ENCODE data around the gene SLC6A17. TPM values are rescaled to one million over a fixed set of nuclear protein-coding genes. Genes with fewer than 3 reads are reported as not detected.

The SLC6A17 gene
- total RNA-seq, 1 donor from 2014 or later, result 0.02 TPM

DNA sequence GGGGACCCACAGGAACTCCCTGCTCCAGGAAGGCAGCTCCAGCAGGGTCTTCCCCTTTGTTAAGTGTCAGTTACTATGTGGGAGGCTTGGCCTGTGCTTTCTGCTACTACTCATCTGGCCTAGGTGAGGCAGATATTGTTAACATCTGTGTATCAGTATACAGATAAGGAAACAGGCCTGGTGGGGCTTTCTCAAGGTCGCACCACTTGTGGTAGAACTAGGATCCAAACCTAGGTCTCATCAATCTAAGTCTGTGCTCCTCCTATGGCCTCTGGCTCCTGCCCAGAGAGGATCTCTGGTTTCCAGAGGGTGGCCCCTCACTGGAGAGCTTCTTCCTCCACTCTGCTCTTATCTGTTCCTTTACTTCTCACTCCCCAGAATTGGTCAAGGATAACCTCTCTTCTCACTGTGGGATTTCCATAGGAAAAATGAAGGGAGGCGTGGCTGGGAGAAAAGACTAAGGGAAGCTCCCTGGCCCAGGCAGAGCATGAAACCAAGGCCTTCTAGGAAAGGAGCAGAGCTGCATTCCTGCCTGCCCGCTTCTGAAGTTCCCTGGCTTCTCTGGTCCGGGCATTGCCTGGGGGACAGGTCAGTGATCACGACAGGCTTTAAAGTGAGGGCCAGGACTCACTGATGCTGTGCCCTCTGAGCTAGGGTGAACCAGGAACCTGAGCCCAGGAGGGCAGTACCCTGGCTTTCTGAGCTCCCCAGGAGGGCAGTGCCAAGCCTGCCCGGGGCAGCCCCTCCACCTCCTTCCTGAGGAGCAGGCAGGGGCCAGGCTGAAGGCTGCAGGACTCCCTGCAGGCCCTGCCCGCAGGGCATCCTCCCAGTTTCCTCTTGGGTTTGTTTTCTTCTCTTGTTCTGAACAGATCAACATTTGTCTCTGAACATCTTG is 65.6 kb downstream of the SLC6A17 start:
- intact Hi-C loops (cut with micrococcal nuclease), result no loop called here

DNA sequence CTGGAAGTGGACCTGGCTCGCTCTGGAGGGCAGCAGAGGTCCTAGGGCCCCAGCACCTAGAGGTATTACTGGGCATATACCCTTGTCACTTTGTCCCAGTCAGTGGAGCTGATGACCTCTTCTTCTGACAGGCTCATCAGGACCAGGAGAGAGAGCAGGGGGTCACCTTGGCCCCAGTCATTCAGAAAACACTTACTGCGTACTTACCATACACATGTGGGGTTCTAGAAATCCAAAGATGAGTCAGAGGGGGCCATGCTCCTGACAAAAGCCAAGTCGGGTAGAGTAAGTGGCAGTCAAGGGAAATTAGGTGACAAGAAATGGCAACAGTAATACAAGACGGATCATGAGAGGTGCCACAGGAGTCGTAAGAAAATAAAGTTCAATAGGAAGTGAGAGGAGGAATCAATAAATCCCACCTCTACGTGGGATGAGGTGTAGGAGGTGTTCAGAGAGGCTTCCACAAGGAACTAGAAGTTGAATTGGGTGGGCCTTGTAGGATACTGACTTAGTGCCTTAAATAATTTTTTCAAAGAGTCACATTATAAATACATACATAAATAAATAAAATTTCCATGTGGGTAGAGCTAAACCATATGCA is 66.7 kb downstream of the SLC6A17 start:
- intact Hi-C loops (cut with micrococcal nuclease), result no loop called here

DNA sequence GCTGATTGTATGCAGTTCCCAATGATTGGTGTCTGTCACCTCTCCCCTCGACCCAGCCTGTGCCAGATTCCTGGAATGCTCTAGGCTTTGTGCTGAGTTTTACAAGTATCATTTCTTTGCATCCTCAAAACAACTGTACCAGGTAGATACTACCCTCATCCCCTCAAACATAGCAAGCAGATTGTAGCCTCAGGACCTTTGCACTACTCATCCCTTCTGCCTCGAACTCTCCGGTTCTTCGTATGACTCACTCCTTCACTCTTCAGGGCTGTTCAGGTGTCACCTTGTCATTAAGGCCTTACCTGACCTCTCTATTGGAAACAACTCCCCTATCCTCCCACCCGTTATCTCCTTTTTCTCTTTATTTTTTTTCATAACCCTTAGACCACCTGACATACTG is 67.8 kb downstream of the SLC6A17 start:
- intact Hi-C loops (cut with micrococcal nuclease), result no loop called here

DNA sequence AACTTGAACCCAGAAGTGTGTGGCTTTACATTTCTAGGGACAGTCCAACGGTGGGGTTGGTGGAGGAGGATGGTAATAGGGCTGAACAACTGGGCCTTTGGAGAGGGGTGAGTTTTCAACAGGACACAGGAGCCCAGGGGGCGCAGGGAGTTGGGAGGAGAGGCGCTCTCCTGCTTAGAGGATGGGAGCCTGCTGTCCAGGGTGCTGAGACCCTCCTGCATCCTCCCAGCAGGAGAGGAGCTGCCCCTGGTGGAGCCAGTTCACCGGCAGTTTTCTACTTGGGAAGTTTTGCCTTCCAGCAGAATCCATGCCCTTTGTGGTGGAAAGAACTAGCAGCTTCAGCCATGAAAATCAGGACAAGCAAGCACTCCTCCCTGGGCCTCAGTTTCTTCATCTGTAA is 68.4 kb downstream of the SLC6A17 start:
- intact Hi-C loops (cut with micrococcal nuclease), result no loop called here

DNA sequence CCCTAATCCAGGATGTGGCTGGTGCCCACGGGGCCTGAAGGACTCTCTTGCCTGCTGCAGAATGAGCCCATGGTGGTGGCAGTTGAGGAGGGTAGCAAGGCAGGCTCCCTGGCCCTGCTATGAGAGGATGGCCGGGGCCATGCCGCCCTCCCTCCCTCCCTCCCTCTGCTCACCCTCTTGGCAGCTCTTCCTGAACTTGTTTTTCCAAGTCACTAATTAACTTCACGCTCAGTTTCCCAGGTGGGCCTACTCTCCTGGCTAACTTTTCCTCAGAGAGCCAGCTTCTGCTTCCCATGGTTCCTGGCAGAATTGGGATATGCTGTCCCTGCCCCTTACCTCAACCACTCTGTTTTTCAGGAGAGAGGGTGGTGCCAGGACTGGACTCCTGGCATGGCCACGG is 70.0 kb downstream of the SLC6A17 start:
- intact Hi-C loops (cut with micrococcal nuclease), result no loop called here

DNA sequence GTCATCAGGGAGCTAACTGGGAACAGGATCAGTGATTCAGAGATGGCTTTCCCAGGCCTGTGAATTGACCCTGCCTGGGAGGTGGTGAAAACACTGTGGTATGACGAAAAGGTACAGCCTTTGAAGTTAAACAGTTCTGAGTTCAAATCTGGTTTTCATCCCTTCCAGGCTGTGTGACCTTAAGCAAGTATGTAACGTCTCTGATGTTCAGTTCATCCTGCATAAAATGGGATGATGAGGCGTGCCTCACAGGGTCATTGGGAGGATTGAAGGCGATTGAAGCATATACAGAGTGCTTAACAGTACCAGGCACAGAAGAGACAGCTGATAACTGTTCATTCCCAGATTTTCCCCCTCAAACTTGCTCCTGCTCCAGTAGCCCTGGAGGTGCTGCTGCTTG is 70.8 kb downstream of the SLC6A17 start:
- intact Hi-C loops (cut with micrococcal nuclease), result no loop called here

DNA sequence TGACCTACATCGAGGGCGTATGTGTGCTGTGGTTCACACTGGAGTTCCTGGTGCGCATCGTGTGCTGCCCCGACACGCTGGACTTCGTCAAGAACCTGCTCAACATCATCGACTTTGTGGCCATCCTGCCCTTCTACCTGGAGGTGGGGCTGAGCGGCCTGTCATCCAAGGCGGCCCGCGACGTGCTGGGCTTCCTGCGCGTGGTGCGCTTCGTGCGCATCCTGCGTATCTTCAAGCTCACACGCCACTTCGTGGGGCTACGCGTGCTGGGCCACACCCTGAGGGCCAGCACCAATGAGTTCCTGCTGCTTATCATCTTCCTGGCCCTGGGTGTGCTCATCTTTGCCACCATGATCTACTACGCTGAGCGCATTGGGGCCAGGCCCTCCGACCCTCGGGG is 72.8 kb downstream of the SLC6A17 start:
- intact Hi-C loops (cut with micrococcal nuclease), result no loop called here

DNA sequence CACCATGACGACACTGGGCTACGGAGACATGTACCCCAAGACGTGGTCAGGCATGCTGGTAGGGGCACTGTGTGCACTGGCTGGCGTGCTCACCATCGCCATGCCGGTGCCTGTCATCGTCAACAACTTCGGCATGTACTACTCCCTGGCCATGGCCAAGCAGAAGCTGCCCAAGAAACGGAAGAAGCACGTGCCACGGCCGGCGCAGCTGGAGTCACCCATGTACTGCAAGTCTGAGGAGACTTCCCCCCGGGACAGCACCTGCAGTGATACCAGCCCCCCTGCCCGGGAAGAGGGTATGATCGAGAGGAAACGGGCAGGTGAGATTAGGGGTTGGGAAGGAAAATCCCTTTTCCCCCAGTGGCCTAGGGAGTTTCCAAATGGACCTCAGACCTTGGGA is 73.3 kb downstream of the SLC6A17 start:
- intact Hi-C loops (cut with micrococcal nuclease), result no loop called here

DNA sequence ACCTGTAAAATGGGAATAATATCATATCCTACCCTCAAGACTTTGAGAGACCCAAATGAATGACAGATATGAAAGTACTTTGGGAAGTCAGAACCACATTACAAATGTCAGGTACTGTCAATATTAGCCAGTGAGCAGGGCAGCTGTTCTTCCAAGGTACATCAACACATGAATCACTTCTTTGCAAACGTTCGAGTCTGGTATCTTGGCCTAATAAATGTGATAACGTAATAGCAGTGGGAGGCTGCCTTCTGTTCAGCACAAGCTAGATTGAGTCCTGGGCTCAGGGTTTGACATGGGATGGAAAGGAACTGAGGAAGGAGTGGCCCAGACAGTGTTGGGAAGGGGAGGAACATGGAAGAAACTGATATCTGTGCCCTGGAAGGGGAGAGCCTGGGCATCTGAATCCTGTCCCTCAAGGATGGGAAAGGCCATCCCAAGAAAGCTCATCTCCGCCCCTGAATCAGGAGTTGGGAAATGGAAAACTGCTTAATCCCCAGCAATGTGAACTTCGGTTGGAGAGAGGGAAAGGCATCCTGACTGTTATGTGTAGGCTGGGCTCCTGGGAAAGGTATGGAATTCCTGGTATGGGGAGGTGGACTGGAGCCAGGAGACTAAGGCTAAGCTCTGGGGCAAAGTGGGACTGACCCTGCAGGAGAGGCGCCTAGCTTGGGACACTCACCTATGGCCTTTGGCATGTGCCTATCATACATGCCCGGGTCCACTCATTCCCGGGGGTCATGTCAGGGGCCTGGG is 74.1 kb downstream of the SLC6A17 start:
- intact Hi-C loops (cut with micrococcal nuclease), result no loop called here

DNA sequence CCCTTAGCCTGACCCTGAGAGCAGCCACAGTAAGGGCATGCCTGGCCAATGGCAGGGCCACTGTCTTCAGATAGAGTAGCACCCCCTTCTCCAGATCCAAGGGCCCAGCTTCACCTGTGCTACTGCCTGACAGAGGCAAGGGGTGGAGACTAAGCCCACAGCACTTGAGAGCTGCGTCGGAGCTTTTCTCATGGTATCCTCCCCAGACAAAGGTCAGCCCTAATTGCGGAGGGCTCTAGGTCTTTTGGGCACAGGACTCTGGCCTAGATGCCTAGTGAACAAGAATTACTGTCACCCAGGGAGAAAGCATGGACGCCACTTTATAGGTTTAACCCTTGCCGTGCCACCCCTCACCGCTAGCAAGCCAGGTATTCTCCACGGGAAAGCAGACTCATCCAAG is 74.9 kb downstream of the SLC6A17 start:
- intact Hi-C loops (cut with micrococcal nuclease), result no loop called here

DNA sequence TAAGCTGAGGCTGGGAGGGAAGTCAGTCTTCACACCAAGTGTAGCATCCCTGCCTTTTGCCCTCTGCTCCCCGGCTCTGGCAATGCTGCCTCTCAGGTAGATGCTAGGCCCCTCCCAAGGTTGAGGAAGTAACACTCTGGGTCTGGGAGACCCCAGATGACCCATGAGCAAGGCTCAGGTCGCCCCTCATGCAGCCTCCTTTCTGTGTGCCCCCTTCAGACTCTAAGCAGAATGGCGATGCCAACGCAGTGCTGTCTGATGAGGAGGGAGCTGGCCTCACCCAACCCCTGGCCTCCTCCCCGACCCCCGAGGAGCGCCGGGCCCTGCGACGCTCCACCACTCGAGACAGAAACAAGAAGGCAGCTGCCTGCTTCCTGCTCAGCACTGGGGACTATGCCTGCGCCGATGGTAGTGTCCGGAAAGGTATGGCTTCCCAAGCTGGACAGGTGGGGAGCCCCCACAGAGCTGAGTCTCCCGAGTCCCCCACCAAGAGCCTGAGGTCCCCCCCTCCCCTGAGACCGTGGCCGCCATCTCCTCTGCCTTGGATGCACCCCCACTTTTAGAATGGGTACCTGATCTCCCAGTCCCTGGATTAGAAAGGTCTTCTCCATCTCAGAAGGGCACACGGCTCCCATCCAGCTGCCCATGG is 75.6 kb downstream of the SLC6A17 start:
- intact Hi-C loops (cut with micrococcal nuclease), result no loop called here

DNA sequence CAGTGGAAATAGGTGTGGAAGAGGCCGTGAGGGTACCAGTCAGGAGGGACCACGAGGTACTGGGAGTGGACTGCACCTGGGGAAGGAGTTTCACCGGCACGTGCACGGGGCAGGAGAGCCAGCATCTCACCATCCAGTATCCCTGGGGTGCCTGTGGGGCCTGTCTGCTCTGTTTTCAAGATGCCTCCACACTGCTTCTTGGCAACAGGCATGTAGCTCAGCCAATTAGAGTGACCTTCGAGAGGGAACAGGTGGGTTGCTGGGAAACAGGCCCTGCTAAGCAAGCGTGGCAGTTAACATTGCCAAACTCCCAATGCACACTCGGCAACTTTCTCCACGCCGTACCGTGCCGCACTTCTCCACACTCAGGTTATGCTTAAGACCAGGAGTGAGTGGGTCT is 77.5 kb downstream of the SLC6A17 start:
- intact Hi-C loops (cut with micrococcal nuclease), result no loop called here

DNA sequence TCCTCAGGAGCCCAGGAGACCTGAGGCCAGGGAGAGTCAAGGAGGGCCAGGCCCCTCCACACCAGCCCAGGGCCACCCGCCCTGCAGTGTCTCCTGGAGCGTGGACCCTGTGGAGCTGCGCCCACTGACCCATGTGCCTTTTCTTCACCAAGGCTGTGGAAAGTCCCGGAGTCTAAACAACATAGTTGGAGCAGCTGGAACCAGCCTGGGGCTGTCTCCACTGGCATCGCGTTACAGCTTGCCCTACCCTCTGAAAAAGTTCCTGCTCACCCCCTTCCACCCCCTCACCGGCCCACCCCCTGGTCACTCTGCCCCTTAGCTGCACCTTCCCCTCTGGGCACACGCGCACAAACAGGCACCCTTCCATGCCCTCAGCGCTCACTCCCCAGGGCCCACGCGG is 78.1 kb downstream of the SLC6A17 start:
- intact Hi-C loops (cut with micrococcal nuclease), result no loop called here

DNA sequence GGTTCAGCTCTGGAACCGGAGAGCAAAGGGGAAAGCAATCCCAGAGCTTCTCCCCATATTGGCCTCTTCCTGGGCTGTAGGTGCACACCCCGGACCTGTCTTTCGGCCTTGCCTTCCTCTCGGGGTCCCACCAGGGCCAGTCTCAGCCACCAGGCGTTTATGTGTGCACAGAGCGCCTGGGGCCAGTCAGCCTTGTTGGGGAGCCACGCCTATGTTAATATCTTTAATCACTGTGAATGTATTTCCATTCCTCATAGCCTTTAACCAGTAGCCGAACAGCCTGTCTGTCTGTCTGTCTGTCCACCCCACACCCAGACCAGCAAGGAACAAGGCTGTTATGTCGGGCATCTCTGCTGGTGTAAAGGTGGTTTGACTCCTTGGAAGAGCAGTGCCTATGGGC is 78.6 kb downstream of the SLC6A17 start:
- intact Hi-C loops (cut with micrococcal nuclease), result no loop called here

DNA sequence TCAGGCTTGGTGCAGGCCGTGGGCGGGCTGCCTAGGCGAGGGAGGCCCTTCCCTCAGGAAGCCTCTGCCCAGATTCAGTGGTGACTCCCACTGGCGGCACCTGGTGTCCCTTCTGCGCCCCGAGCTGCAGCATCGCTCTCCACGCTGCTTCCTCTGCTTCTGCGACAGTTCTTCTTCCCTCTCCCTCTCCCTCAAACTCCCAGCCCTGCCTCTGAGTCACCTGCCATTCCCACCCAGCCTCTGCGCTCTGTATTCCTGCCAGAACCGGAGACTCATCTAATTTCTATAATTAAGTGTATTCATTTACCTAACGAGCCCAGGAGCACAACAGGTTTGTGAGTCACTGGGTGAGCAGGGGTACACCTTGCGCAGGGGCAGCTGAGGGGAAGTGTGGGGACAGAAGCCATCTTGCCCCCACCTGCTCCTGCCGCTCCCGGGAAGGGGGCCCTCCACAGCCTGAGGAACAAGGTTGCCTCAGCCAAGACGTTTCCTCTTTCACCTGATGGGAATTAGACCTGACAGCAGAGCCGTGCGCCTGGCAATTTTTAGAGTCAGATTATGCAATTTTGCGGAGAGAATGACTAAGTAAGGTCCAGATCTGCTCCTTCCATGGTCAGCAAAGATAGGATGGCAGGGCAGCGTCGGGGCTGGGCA is 79.2 kb downstream of the SLC6A17 start:
- intact Hi-C loops (cut with micrococcal nuclease), result no loop called here

DNA sequence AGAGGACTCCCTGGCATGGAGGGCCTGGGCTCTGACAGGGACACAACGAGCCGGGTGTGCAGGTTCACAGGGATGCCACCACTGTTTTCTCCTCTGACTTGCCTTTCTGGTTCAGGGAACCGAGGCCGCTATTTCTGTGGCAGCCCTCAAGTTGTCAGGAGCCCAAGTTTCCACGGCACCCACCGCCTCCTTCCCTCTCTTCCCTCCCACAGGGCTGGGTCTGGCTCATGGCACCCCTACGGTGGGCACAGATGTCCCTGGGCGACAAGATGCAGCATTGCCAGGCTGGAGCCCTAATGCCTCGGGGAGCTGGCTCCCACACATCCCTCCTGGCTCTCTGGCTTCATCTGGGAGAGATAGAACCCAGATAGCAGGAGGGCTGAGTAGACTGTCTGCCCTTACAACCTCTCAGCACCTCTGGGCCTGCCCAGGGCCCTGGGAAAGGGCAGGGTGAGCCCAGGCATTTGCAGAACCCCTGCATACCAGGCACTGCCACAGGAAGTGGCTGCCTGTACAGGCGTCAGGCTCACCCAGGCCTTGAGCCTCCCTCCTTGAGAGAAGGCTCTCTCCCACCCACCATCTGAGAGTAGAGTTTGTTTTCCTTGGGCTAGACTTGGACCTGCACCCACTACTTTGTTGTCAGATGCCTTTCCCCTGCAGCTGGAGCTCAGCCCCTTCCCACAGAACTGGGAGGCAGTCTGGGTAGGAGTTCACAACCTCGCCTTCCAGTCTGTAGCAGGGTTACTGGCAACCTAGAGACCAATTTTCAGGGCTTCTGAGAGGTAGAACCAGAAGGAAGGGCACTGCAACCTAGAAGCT is 80.3 kb downstream of the SLC6A17 start:
- intact Hi-C loops (cut with micrococcal nuclease), result no loop called here

DNA sequence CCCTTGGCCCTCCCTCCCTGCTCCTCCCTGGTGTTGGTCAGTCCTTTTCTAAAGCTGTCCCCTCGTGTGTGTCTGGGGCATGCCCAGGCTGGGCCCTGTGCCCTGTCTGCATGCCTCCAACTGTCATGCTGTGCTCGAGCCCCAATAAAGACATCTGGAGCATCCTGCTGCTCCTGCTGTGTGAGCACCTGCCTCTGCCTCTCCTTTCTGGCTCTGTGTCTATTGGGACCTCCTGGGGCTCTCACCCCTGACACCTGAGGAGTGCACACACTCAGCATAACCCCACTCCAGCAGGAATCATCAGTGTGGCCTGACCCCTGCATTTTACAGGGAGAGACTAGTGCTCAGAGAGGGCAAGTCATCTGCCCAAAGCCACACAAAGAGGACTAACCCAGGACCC is 83.6 kb downstream of the SLC6A17 start:
- intact Hi-C loops (cut with micrococcal nuclease), result no loop called here

DNA sequence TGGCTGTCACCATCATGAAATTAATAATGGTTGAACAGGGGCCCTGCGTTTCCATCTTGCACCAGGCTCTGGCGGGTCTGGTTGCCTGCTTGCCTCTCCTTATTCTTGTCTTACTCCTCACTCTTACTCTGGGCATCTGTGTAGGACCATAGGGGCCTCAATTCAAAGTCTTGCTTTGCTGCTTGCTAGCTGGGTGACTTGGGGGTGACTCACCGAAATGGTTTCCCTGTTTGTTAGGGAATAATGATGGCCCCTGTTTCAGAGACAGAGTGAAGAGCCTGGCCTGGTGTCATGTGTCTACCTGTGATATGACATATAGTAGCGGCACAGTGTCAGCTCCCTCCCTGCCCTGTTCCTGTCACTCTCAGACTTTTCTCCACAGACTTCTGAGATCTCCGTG is 84.4 kb downstream of the SLC6A17 start:
- intact Hi-C loops (cut with micrococcal nuclease), result no loop called here

DNA sequence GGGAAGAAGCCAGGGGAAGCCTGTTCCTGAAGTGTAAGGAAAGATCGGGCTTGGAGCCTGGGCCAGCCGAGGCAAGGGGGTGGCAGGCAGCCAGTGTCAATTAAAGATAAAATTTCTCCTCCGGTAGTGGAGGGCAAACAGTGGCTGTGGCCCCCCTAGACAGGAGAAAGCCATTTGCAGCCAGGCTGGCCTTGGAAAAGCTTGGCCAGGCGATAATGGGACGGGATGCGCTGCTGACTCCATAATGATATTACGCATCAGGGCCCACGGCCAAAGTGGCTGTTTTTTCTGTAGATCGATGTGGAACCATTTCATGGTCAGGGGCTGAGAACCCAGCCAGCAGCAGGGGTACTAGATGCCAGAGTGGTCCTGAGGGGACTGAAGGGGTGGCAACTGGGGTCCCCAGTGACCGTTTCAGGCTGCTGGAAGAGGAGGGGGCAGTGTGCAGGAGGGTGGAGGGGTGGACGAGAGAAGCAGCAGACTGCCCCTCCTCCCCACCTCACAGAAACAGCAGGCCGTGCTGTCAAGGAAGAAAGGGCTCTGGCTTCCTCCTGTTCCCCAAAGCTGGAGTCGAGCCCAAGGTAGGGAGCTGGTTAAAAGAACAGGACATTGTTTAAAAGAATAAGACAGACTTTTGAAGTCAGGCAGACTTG is 85.0 kb downstream of the SLC6A17 start:
- intact Hi-C loops (cut with micrococcal nuclease), result no loop called here

Data from T-helper 2 cell treated with Interferon-gamma antibody and Interleukin-4, amounts not matched to agents 100 ng/mL and 5 ng/mL, for 36 hours (primary cell).